Esophagus muscularis mucosa (tissue), 4 donors: ENCODE measurements around the gene TSPAN11. TPM values are rescaled to one million over a fixed set of nuclear protein-coding genes. Genes with fewer than 3 reads are reported as not detected.
"Not testable (repeated sequence)": the region's sequence is repeated elsewhere in the genome, so short reads cannot be mapped to it uniquely, and the experiment has no call there.

Experiments
- DNase-seq: peaks from one replicate; pipeline ENCODE4 v3.0.0-alpha.2; 2017; ENCODE audit errors: extremely low spot score
- H3K27ac ChIP-seq, 4 donors: fragments of 200-600 bp; sonication (generic); replicated peaks in 1 of 4; 1 replicate in 3 of 4; 2 replicates in 1 of 4; pipeline ENCODE4 v1.5.1; 2016 to 2019; ENCODE audit warnings: mild to moderate bottlenecking in 1 of 4
- H3K27me3 ChIP-seq, 4 donors: fragments of 200-600 bp; sonication (generic); one replicate each; pipeline versions ENCODE4 v1.5.1 to v1.6.0; 2016 to 2019
- H3K36me3 ChIP-seq, 4 donors: fragments of 200-600 bp; sonication (generic); one replicate each; pipeline ENCODE4 v1.5.1; 2016 to 2019
- H3K4me1 ChIP-seq, 4 donors: fragments of 200-600 bp; sonication (generic); one replicate each; pipeline ENCODE4 v1.5.1; 2016 to 2019
- H3K4me3 ChIP-seq, 4 donors: fragments of 200-600 bp; sonication (generic); 1 replicate in 2 of 4; 2 replicates in 2 of 4; pipeline ENCODE4 v1.5.1; 2016 to 2019; ENCODE audit warnings: mild to moderate bottlenecking in 4 of 4, moderate library complexity in 1 of 4
- H3K9me3 ChIP-seq, 4 donors: fragments of 200-600 bp; sonication (generic); 1 replicate in 3 of 4; 2 replicates in 1 of 4; pipeline ENCODE4 v1.5.1; 2016 to 2019
- CTCF ChIP-seq, 3 experiments: fragments of 200-600 bp in 2 of 3; fragments of 450-650 bp in 1 of 3; sonication (generic) in 2 of 3; IDR thresholded peaks; one replicate each; pipeline ENCODE4 v1.5.1; 2017 to 2019; ENCODE audit warnings: antibody characterized with exemption in 3 of 3, mild to moderate bottlenecking in 2 of 3, moderate library complexity in 1 of 3
- EP300 ChIP-seq: sonication (generic); formaldehyde crosslinking; IDR thresholded peaks from one replicate; pipeline ENCODE4 v1.6.1; 2017; ENCODE audit warnings: antibody characterized with exemption
- POLR2A ChIP-seq: fragments of 450-650 bp; IDR thresholded peaks from one replicate; pipeline ENCODE4 v1.6.1; 2017; ENCODE audit warnings: antibody characterized with exemption, moderate library complexity, mild to moderate bottlenecking, low read depth
- POLR2AphosphoS5 ChIP-seq, 2 donors: sonication (generic); formaldehyde crosslinking; IDR thresholded peaks; one replicate each; pipeline ENCODE4 v1.6.1; 2017; ENCODE audit warnings: antibody characterized with exemption in 2 of 2
- WGBS: methylation state at CpG from one replicate; pipeline ENCODE4 v1.1.5; 2018; 5-methylcytosine and 5-hydroxymethylcytosine counted together
- intact Hi-C: fragments of 100-400 bp; cut with DNase I; formaldehyde crosslinking; loops from one replicate; pipeline ENCODE4 v1.15.1; 2023
- total RNA-seq, 4 donors: library from RNA; depleted of rRNA; stranded (reverse); fragments of >200 nt; gene quantifications; one replicate each; pipeline versions ENCODE4 v1.1.0 to v1.2.1, GENCODE V29; 2016

The TSPAN11 gene
- total RNA-seq, 4 donors from 2014 or later, result 5.8 to 20.9 (median 12.7) TPM

- intact Hi-C loops, result no loop called here
- H3K36me3 ChIP-seq, result no peaks in the 10 kb centered on the region
- TF ChIP-seq EP300, result no peak
- TF ChIP-seq POLR2AphosphoS5 (IDR thresholded peaks at IDR 0.05), result no peak
- no peak for TF ChIP-seq CTCF (IDR thresholded peaks at IDR 0.05)
- TF ChIP-seq POLR2A, result no peak
- WGBS, result 98% methylated on average over 7 of the region's 7 CpGs
- H3K4me3 ChIP-seq, result no peak overlapping the region
- H3K27ac ChIP-seq, result no peak overlapping the region
- DNase-seq, result no peak
- H3K9me3 ChIP-seq, result no peaks in the 10 kb centered on the region
- H3K4me1 ChIP-seq, result peaks cover 0 to 8% (median 0%) of the 10 kb centered on the region in 4 donors
- H3K27me3 ChIP-seq, result no peaks in the 10 kb centered on the region
These were observed 99.7 kb downstream of the TSPAN11 start for GRCh38 chr12:31026202-31026601.

GRCh38 chr12:31027006-31027405 is 100.5 kb downstream of the TSPAN11 start:
- H3K27me3 ChIP-seq, intact Hi-C loops, DNase-seq, H3K27ac ChIP-seq, H3K4me1 ChIP-seq, H3K4me3 ChIP-seq, H3K36me3 ChIP-seq, H3K9me3 ChIP-seq: not testable (repeated sequence)
- 97% methylated on average over 4 of the region's 5 CpGs for WGBS

GRCh38 chr12:31029468-31029867 is 102.9 kb downstream of the TSPAN11 start:
- Histone ChIP-seq H3K9me3 (no peaks in the 10 kb centered on the region), H3K4me1 (peaks cover 0 to 15% (median 0%) of the 10 kb centered on the region in 4 donors), H3K4me3 (no peak overlapping the region), H3K27me3 (no peaks in the 10 kb centered on the region), H3K36me3 (no peaks in the 10 kb centered on the region), H3K27ac (no peak overlapping the region)
- no peak for DNase-seq
- intact Hi-C loops, result no loop called here
- 79% methylated on average over 11 of the region's 11 CpGs for WGBS
- no peak for TF ChIP-seq EP300
- no peak for TF ChIP-seq POLR2AphosphoS5 (IDR thresholded peaks at IDR 0.05)
- TF ChIP-seq CTCF (IDR thresholded peaks at IDR 0.05), result no peak

- H3K4me1 ChIP-seq, result peaks cover 0 to 15% (median 0%) of the 10 kb centered on the region in 4 donors
- no peaks in the 10 kb centered on the region for H3K36me3 ChIP-seq
- H3K4me3 ChIP-seq, result no peak overlapping the region
- no peak for DNase-seq
- no peaks in the 10 kb centered on the region for H3K27me3 ChIP-seq
- intact Hi-C loops, result no loop called here
- TF ChIP-seq CTCF (IDR thresholded peaks at IDR 0.05), result no peak
- TF ChIP-seq POLR2AphosphoS5 (IDR thresholded peaks at IDR 0.05), result no peak
- TF ChIP-seq EP300, result no peak
- TF ChIP-seq POLR2A, result no peak
- no peaks in the 10 kb centered on the region for H3K9me3 ChIP-seq
- 71% methylated on average over 6 of the region's 6 CpGs for WGBS
- no peak overlapping the region for H3K27ac ChIP-seq
These were observed 103.5 kb downstream of the TSPAN11 start for GRCh38 chr12:31029916-31030562.

- intact Hi-C loops, result no loop called here
- no peaks in the 10 kb centered on the region for H3K36me3 ChIP-seq
- H3K27ac ChIP-seq, result no peak overlapping the region
- DNase-seq, result peak; percentile 45
- H3K4me1 ChIP-seq, result peaks cover 0 to 15% (median 0%) of the 10 kb centered on the region in 4 donors
- no peaks in the 10 kb centered on the region for H3K27me3 ChIP-seq
- no peaks in the 10 kb centered on the region for H3K9me3 ChIP-seq
- 96% methylated on average over 4 of the region's 4 CpGs for WGBS
- no peak for TF ChIP-seq EP300
- TF ChIP-seq CTCF (IDR thresholded peaks at IDR 0.05), result no peak
- TF ChIP-seq POLR2A, result no peak
- no peak for TF ChIP-seq POLR2AphosphoS5 (IDR thresholded peaks at IDR 0.05)
- no peak overlapping the region for H3K4me3 ChIP-seq
These were observed 105.4 kb downstream of the TSPAN11 start for GRCh38 chr12:31031951-31032335.
